ENCODE data around the gene UBAP1.
"Not testable (repeated sequence)": the region's sequence is repeated elsewhere in the genome, so short reads cannot be mapped to it uniquely, and the experiment has no call there.

UBAP1 gene

DNA sequence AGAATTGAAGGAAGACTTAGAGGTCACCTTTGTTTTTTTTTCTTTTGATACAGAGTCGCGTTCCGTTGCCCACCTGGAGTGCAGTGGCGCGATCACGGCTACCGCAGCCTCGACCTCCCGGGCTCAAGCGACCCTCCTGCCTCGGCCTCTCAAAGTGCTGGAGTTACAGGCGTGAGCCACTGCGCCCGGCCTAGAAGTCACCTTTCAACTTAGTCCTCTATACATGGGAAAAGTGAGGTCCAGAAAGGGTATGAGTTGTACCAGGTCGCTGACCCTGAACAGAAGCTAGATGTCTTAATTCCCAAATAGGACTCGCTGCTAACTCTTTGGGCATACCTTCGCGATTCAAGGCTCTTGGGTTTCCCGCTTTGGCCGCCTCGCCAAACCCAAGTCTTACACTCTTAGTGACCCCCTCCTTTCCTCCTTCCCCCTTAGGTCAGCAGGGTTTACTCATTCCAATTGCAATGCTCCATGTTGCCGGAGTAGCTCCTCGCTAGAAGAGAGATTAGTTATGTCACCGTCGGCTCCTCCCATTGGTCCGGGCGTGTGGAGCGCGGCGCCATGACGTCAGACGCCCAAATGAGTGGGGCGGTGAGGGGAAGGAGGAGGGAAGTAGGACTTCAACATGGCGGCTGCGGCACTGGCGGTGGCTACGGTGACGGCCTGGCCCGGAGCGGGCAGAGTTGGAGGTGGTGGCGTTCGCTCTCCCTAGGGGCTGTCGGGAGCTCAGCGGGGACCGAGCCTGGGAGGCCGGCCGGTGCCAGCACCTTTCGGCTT, at the start of gene UBAP1:
UBAP1 (plus strand) TSS at position 608 of the 777 bp plus-strand sequence. CDS start 41,872 bp downstream, outside the sequence.
- TF ChIP-seq, protein P1, sequence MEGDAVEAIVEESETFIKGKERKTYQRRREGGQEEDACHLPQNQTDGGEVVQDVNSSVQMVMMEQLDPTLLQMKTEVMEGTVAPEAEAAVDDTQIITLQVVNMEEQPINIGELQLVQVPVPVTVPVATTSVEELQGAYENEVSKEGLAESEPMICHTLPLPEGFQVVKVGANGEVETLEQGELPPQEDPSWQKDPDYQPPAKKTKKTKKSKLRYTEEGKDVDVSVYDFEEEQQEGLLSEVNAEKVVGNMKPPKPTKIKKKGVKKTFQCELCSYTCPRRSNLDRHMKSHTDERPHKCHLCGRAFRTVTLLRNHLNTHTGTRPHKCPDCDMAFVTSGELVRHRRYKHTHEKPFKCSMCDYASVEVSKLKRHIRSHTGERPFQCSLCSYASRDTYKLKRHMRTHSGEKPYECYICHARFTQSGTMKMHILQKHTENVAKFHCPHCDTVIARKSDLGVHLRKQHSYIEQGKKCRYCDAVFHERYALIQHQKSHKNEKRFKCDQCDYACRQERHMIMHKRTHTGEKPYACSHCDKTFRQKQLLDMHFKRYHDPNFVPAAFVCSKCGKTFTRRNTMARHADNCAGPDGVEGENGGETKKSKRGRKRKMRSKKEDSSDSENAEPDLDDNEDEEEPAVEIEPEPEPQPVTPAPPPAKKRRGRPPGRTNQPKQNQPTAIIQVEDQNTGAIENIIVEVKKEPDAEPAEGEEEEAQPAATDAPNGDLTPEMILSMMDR (conservative IDR thresholded peaks at IDR 0.05), result no peak
- H3K27ac ChIP-seq, result peak within 1 kb of the TSS; percentile 93

DNA sequence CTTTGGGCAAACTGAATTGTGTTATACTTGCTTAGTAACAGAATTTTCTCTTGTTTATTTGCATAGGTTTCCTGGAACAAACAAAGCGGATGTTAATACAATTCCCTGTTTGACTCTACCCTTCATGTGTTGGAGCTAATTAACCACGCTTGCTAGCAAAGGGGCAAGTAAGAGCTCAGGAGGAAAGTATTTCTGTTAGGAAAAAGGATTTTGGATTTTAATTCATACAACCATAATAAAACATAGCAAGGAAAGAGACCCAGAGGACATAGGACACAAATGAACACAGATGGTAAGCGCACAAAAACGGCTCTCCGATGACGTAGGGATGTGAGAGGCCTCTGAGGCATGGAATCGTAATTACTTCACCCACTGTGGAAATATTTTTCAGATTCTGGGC, 47.3 kb upstream of the UBAP1 start:
- peak overlapping the region; percentile 63 for H3K27ac ChIP-seq
- TF ChIP-seq, protein P1 (conservative IDR thresholded peaks at IDR 0.05), result no peak

DNA sequence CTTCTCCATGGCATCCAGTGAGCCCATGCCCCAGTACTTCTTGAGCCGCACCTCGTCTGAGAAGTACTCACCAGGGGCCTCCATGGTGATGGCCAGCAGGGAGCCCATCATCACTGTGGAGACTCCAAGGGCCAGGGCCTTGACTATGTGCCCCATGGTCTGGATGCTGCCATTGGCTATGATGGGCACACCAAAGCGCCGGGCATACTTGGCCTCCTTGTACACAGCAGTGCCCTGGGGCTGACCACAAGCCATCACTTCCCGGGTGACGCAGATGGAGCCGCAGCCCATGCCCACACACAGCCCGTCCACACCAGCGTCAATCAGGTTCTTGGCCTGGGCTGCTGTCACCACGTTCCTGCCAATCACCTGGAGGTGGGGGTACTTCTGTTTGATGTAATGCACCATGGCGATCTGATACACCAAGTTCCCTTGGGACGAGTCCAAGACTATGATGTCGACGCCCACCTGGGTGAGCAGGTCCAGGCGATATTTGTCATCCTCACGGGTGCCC, 45.4 kb upstream of the UBAP1 start:
- TF ChIP-seq, protein P1 (conservative IDR thresholded peaks at IDR 0.05), result no peak
- no peak overlapping the region for H3K27ac ChIP-seq

DNA sequence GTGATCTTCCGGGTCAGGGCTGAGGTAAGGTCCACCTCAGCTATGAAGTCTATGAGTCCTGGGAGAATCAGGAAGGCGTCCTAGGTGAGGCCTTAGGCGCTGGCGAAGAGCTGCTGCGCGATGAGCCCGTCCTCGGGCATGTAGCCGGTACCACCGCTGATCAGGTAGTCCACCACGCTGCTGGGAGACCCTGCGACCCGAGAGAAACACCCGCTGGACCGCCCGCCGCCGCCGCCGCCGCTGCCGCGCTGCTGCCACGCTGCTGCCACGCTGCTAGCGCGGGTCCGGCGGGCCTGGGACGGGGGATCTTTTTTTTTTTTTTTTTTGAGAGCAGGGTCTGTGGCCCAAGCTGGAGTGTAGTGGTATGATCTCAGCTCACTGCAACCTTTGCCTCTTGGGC, 44.3 kb upstream of the UBAP1 start:
- no peak overlapping the region for H3K27ac ChIP-seq
- TF ChIP-seq, protein P1 (conservative IDR thresholded peaks at IDR 0.05), result no peak

DNA sequence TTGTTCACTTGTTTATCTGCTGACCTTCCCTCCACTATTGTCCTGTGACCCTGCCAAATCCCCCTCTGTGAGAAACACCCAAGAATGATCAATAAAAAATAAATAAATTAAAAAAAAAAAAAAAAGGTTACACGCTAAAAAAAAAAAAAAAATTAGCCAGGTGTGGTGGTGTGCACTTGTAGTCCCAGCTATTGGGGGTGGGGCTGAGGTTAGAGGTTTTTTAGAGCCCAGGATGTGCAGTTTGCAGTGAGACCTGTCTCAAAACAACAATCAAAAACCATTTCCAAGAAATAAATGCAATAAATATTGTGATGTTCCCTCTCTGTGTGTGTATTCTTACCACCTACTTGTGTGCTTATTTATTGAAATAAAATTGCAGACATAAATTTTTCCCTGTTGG, 40.2 kb upstream of the UBAP1 start:
- not testable (repeated sequence) for H3K27ac ChIP-seq

DNA sequence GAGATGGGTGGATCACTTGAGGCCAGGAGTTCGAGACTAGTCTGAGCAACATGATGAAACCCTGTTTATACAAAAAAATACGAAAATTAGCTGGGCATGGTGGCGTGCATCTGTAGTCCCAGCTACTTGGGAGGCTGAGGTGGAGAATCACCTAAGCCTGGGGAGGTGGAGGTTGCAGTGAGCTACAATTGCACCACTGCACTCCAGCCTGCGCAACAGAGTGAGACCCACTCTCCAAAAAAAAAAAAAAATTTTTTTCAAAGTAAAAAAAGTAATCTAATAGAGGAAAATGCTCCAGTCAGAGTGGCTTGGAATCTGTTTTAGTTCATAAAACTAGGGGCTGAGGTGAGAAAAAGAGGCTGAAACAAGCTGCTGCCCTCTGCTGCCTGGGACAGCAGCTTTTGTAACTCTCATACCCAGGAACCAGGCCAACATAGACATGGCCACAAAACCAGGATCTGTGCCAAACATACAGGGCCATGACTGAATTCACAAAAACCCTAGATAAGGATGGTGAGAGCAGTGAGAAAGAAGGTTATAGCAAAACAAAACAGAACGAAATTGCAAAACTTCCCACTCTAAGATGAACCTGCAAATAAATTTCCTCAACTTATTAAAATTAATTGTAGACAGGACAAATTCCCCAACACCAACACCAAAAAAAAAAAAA, 39.2 kb upstream of the UBAP1 start:
- TF ChIP-seq, protein P1 (conservative IDR thresholded peaks at IDR 0.05), result peak; percentile 73
- H3K27ac ChIP-seq, result no peak overlapping the region

DNA sequence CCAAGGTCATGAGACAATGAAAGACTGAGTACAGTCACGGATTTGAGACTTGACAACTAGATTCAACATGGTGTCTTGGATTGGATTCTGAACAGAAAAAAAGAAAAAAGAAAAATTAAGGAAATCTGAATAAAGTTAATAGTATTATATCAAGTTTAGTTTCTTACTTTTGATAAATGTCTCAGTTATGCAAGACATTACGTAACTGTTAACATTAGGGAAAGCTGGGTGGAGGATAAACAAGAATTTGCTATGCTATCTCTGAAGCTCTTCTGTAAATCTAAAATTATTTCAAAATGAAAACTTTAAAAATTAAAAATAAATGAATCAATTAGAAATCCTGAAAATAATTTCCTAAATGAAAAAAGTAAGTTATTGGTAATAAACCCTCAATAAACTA, 38.0 kb upstream of the UBAP1 start:
- TF ChIP-seq, protein P1 (conservative IDR thresholded peaks at IDR 0.05), result no peak
- H3K27ac ChIP-seq, result no peak overlapping the region

DNA sequence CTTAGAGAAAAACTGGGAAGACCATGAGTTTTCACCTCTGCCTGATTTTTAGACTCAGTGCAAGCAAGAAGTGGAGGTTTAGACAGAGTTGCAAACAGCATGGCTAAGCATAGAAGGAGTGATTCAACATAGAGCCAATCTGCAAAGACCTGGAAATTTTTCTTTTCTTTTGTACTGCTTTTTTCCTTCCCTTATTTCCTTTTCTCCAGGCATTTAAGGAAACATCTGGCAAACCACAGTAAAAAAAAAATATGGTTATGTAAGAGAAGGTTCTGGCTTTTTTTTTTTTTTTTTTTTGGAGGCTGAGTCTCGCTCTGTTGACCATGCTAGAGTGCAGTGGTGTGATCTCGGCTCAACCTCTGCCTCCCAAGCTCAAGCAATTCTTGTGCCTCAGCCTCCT, 35.7 kb upstream of the UBAP1 start:
- H3K27ac ChIP-seq, result no peak overlapping the region
- TF ChIP-seq, protein P1 (conservative IDR thresholded peaks at IDR 0.05), result no peak

Measured in VCaP (cell line).